ENCODE measurements around the gene SEC14L1. TPM values are rescaled to one million over a fixed set of nuclear protein-coding genes. Genes with fewer than 3 reads are reported as not detected.
"Not testable (repeated sequence)": the region's sequence is repeated elsewhere in the genome, so short reads cannot be mapped to it uniquely, and the experiment has no call there.

Gene SEC14L1
- total RNA-seq, 1 donor from 2014 or later, result 83.5 TPM

GRCh38 chr17:77137886-77138285 is 2.9 kb upstream of the SEC14L1 start:
- H3K4me1 ChIP-seq (ENCODE audit: control insufficient read depth in 3 of 3, insufficient read depth in 3 of 3, low read length in 3 of 3), result peaks cover 21 to 29% (median 26%) of the 10 kb centered on the region in 3 donors
- H3K27ac ChIP-seq (ENCODE audit: low read depth, low read length); H3K4me3 ChIP-seq (ENCODE audit: low read length in 3 of 3): not testable (repeated sequence)

GRCh38 chr17:77140166-77140877 is 447 bp upstream of the SEC14L1 start:
- Histone ChIP-seq H3K36me3 (ENCODE audit: control insufficient read depth in 3 of 3, insufficient read depth in 3 of 3, low read length in 3 of 3) (peaks cover 5 to 20% (median 14%) of the 10 kb centered on the region in 3 donors), H3K4me1 (ENCODE audit: control insufficient read depth in 3 of 3, insufficient read depth in 3 of 3, low read length in 3 of 3) (peaks cover 26 to 39% (median 30%) of the 10 kb centered on the region in 3 donors), H3K4me3 (ENCODE audit: low read length in 3 of 3) (peak overlapping the region; percentile 72 to 78 (median 73)), H3K9ac (ENCODE audit: low read depth in 1 of 3, low read length in 3 of 3) (peak overlapping the region; percentile 87 to 96 (median 89)), H3K27ac (ENCODE audit: low read depth, low read length) (peak overlapping the region; percentile 97), H3K9me3 (ENCODE audit: control insufficient read depth in 3 of 3, low read length in 3 of 3) (no peaks in the 10 kb centered on the region), H3K27me3 (ENCODE audit: control insufficient read depth in 3 of 3, insufficient read depth in 3 of 3, low read length in 3 of 3) (no peaks in the 10 kb centered on the region)

More at GRCh38 chr17:77137886-77138285, 2.9 kb upstream of the SEC14L1 start:
- H3K9me3 ChIP-seq (ENCODE audit: control insufficient read depth in 3 of 3, low read length in 3 of 3); H3K36me3 ChIP-seq (ENCODE audit: control insufficient read depth in 3 of 3, insufficient read depth in 3 of 3, low read length in 3 of 3); H3K27me3 ChIP-seq (ENCODE audit: control insufficient read depth in 3 of 3, insufficient read depth in 3 of 3, low read length in 3 of 3); H3K9ac ChIP-seq (ENCODE audit: low read depth in 1 of 3, low read length in 3 of 3): not testable (repeated sequence)

- H3K4me3 ChIP-seq (ENCODE audit: low read length in 3 of 3), result peak overlapping the region; percentile 51 to 90 (median 84)
- H3K27me3 ChIP-seq (ENCODE audit: control insufficient read depth in 3 of 3, insufficient read depth in 3 of 3, low read length in 3 of 3), result no peaks in the 10 kb centered on the region
- no peaks in the 10 kb centered on the region for H3K9me3 ChIP-seq (ENCODE audit: control insufficient read depth in 3 of 3, low read length in 3 of 3)
- peaks cover 7 to 20% (median 16%) of the 10 kb centered on the region in 3 donors for H3K36me3 ChIP-seq (ENCODE audit: control insufficient read depth in 3 of 3, insufficient read depth in 3 of 3, low read length in 3 of 3)
- H3K9ac ChIP-seq (ENCODE audit: low read depth in 1 of 3, low read length in 3 of 3), result peak overlapping the region; percentile 68 to 88 (median 85)
- H3K4me1 ChIP-seq (ENCODE audit: control insufficient read depth in 3 of 3, insufficient read depth in 3 of 3, low read length in 3 of 3), result peaks cover 35 to 48% (median 39%) of the 10 kb centered on the region in 3 donors
- H3K27ac ChIP-seq (ENCODE audit: low read depth, low read length), result peak overlapping the region; percentile 76
Measured at GRCh38 chr17:77141846-77142449, 1.2 kb downstream of the SEC14L1 start.

- H3K4me1 ChIP-seq (ENCODE audit: control insufficient read depth in 3 of 3, insufficient read depth in 3 of 3, low read length in 3 of 3), result peaks cover 38 to 54% (median 39%) of the 10 kb centered on the region in 3 donors
- peak overlapping the region; percentile 76 for H3K27ac ChIP-seq (ENCODE audit: low read depth, low read length)
- H3K9me3 ChIP-seq (ENCODE audit: control insufficient read depth in 3 of 3, low read length in 3 of 3), result no peaks in the 10 kb centered on the region
- H3K4me3 ChIP-seq (ENCODE audit: low read length in 3 of 3), result peak overlapping the region in 2 of 3 donors; percentile 30 to 90
- H3K36me3 ChIP-seq (ENCODE audit: control insufficient read depth in 3 of 3, insufficient read depth in 3 of 3, low read length in 3 of 3), result peaks cover 7 to 26% (median 23%) of the 10 kb centered on the region in 3 donors
- H3K9ac ChIP-seq (ENCODE audit: low read depth in 1 of 3, low read length in 3 of 3), result peak overlapping the region in 2 of 3 donors; percentile 55 to 88
- H3K27me3 ChIP-seq (ENCODE audit: control insufficient read depth in 3 of 3, insufficient read depth in 3 of 3, low read length in 3 of 3), result no peaks in the 10 kb centered on the region
Measured at GRCh38 chr17:77142689-77143088, 1.9 kb downstream of the SEC14L1 start.

- peak overlapping the region in 1 of 3 donors; percentile 38 for H3K4me3 ChIP-seq (ENCODE audit: low read length in 3 of 3)
- H3K27ac ChIP-seq (ENCODE audit: low read depth, low read length), result peak overlapping the region; percentile 76
- H3K27me3 ChIP-seq (ENCODE audit: control insufficient read depth in 3 of 3, insufficient read depth in 3 of 3, low read length in 3 of 3), result no peaks in the 10 kb centered on the region
- H3K4me1 ChIP-seq (ENCODE audit: control insufficient read depth in 3 of 3, insufficient read depth in 3 of 3, low read length in 3 of 3), result peaks cover 37 to 60% (median 40%) of the 10 kb centered on the region in 3 donors
- no peaks in the 10 kb centered on the region for H3K9me3 ChIP-seq (ENCODE audit: control insufficient read depth in 3 of 3, low read length in 3 of 3)
- H3K9ac ChIP-seq (ENCODE audit: low read depth in 1 of 3, low read length in 3 of 3), result peak overlapping the region in 1 of 3 donors; percentile 88
- peaks cover 11 to 32% (median 28%) of the 10 kb centered on the region in 3 donors for H3K36me3 ChIP-seq (ENCODE audit: control insufficient read depth in 3 of 3, insufficient read depth in 3 of 3, low read length in 3 of 3)
Measured at GRCh38 chr17:77143306-77143705, 2.5 kb downstream of the SEC14L1 start.

GRCh38 chr17:77144227-77144626 is 3.5 kb downstream of the SEC14L1 start:
- no peaks in the 10 kb centered on the region for H3K9me3 ChIP-seq (ENCODE audit: control insufficient read depth in 3 of 3, low read length in 3 of 3)
- peaks cover 13 to 41% (median 31%) of the 10 kb centered on the region in 3 donors for H3K36me3 ChIP-seq (ENCODE audit: control insufficient read depth in 3 of 3, insufficient read depth in 3 of 3, low read length in 3 of 3)
- peak overlapping the region; percentile 76 for H3K27ac ChIP-seq (ENCODE audit: low read depth, low read length)
- H3K27me3 ChIP-seq (ENCODE audit: control insufficient read depth in 3 of 3, insufficient read depth in 3 of 3, low read length in 3 of 3), result no peaks in the 10 kb centered on the region
- H3K4me1 ChIP-seq (ENCODE audit: control insufficient read depth in 3 of 3, insufficient read depth in 3 of 3, low read length in 3 of 3), result peaks cover 47 to 69% (median 49%) of the 10 kb centered on the region in 3 donors
- H3K9ac ChIP-seq (ENCODE audit: low read depth in 1 of 3, low read length in 3 of 3), result peak overlapping the region; percentile 1 to 40 (median 3)
- H3K4me3 ChIP-seq (ENCODE audit: low read length in 3 of 3), result peak overlapping the region in 2 of 3 donors; percentile 24 to 26

GRCh38 chr17:77145224-77145611 is 4.4 kb downstream of the SEC14L1 start:
- Histone ChIP-seq H3K9ac (ENCODE audit: low read depth in 1 of 3, low read length in 3 of 3) (peak overlapping the region; percentile 23 to 68 (median 34)), H3K9me3 (ENCODE audit: control insufficient read depth in 3 of 3, low read length in 3 of 3) (no peaks in the 10 kb centered on the region), H3K4me1 (ENCODE audit: control insufficient read depth in 3 of 3, insufficient read depth in 3 of 3, low read length in 3 of 3) (peaks cover 47 to 71% (median 53%) of the 10 kb centered on the region in 3 donors), H3K4me3 (ENCODE audit: low read length in 3 of 3) (peak overlapping the region; percentile 2 to 22 (median 15)), H3K27ac (ENCODE audit: low read depth, low read length) (peak overlapping the region; percentile 76), H3K27me3 (ENCODE audit: control insufficient read depth in 3 of 3, insufficient read depth in 3 of 3, low read length in 3 of 3) (no peaks in the 10 kb centered on the region), H3K36me3 (ENCODE audit: control insufficient read depth in 3 of 3, insufficient read depth in 3 of 3, low read length in 3 of 3) (peaks cover 13 to 41% (median 31%) of the 10 kb centered on the region in 3 donors)

- Histone ChIP-seq H3K9ac (ENCODE audit: low read depth in 1 of 3, low read length in 3 of 3) (peak overlapping the region; percentile 23 to 68 (median 34)), H3K4me3 (ENCODE audit: low read length in 3 of 3) (peak overlapping the region; percentile 2 to 22 (median 15)), H3K27ac (ENCODE audit: low read depth, low read length) (peak overlapping the region; percentile 76), H3K9me3 (ENCODE audit: control insufficient read depth in 3 of 3, low read length in 3 of 3) (no peaks in the 10 kb centered on the region), H3K36me3 (ENCODE audit: control insufficient read depth in 3 of 3, insufficient read depth in 3 of 3, low read length in 3 of 3) (peaks cover 13 to 44% (median 31%) of the 10 kb centered on the region in 3 donors), H3K27me3 (ENCODE audit: control insufficient read depth in 3 of 3, insufficient read depth in 3 of 3, low read length in 3 of 3) (no peaks in the 10 kb centered on the region), H3K4me1 (ENCODE audit: control insufficient read depth in 3 of 3, insufficient read depth in 3 of 3, low read length in 3 of 3) (peaks cover 52 to 74% (median 58%) of the 10 kb centered on the region in 3 donors)
Measured at GRCh38 chr17:77145612-77146245, 5.0 kb downstream of the SEC14L1 start.

- peaks cover 13 to 44% (median 31%) of the 10 kb centered on the region in 3 donors for H3K36me3 ChIP-seq (ENCODE audit: control insufficient read depth in 3 of 3, insufficient read depth in 3 of 3, low read length in 3 of 3)
- no peak overlapping the region for H3K4me3 ChIP-seq (ENCODE audit: low read length in 3 of 3)
- peak overlapping the region; percentile 76 for H3K27ac ChIP-seq (ENCODE audit: low read depth, low read length)
- H3K9me3 ChIP-seq (ENCODE audit: control insufficient read depth in 3 of 3, low read length in 3 of 3), result no peaks in the 10 kb centered on the region
- peaks cover 55 to 79% (median 62%) of the 10 kb centered on the region in 3 donors for H3K4me1 ChIP-seq (ENCODE audit: control insufficient read depth in 3 of 3, insufficient read depth in 3 of 3, low read length in 3 of 3)
- H3K27me3 ChIP-seq (ENCODE audit: control insufficient read depth in 3 of 3, insufficient read depth in 3 of 3, low read length in 3 of 3), result no peaks in the 10 kb centered on the region
- peak overlapping the region in 2 of 3 donors; percentile 9 to 68 for H3K9ac ChIP-seq (ENCODE audit: low read depth in 1 of 3, low read length in 3 of 3)
Measured at GRCh38 chr17:77146246-77146632, 5.5 kb downstream of the SEC14L1 start.
